Measurements from ENCODE around the gene TULP4.

DNA sequence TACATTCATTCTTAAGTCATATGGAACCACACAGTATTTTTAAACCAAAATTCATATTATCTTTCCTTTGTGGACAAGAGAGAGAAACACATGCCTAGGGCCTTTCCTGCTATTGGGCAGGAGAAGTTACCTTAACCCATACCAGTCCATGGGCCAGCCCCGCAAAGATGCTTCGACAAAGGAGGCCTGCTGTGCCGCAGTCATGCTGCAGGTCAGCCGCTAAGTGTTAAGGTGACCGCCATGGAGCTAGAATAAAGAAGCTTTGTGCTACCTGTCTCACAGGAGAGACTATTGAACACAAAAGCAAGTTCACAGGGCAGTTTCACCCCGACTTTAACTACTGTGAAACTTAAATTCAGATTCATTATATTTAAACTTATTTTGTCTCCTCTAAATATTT, 185.4 kb downstream of the TULP4 start:
- TF ChIP-seq POLR2A (IDR thresholded peaks at IDR 0.05) = no peak
- TF ChIP-seq, protein P1, sequence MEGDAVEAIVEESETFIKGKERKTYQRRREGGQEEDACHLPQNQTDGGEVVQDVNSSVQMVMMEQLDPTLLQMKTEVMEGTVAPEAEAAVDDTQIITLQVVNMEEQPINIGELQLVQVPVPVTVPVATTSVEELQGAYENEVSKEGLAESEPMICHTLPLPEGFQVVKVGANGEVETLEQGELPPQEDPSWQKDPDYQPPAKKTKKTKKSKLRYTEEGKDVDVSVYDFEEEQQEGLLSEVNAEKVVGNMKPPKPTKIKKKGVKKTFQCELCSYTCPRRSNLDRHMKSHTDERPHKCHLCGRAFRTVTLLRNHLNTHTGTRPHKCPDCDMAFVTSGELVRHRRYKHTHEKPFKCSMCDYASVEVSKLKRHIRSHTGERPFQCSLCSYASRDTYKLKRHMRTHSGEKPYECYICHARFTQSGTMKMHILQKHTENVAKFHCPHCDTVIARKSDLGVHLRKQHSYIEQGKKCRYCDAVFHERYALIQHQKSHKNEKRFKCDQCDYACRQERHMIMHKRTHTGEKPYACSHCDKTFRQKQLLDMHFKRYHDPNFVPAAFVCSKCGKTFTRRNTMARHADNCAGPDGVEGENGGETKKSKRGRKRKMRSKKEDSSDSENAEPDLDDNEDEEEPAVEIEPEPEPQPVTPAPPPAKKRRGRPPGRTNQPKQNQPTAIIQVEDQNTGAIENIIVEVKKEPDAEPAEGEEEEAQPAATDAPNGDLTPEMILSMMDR (IDR thresholded peaks at IDR 0.05) = no peak

Data from thyroid gland (tissue), 4 donors.